OCI-LY1 (cell line): ENCODE data around the gene COL25A1.

Experiments
- H2AFZ ChIP-seq: fragments of 200-600 bp; sonication (generic), shearing (Covaris generic); 2 replicates; pipeline ENCODE4 v1.6.0; 2014; ENCODE audit warnings: antibody characterized with exemption, mild to moderate bottlenecking, low read length
- H3F3A ChIP-seq: fragments of 200-600 bp; sonication (generic), shearing (Covaris generic); 2 replicates; pipeline ENCODE4 v1.6.0; 2014; ENCODE audit warnings: mild to moderate bottlenecking, antibody characterized with exemption, low read length, moderate library complexity; ENCODE audit not compliant: insufficient read depth
- H3K27ac ChIP-seq: fragments of 200-600 bp; sonication (generic); 2 replicates; pipeline ENCODE4 v1.5.1; 2014; ENCODE audit warnings: low read length, mixed run types, mild to moderate bottlenecking, low read depth; ENCODE audit not compliant: poor library complexity, severe bottlenecking
- H3K27me3 ChIP-seq: fragments of 200-600 bp; sonication (generic); 2 replicates; pipeline ENCODE4 v1.6.0; 2014; ENCODE audit warnings: antibody characterized with exemption, mild to moderate bottlenecking, low read length, moderate library complexity; ENCODE audit not compliant: insufficient read depth
- H3K36me3 ChIP-seq: fragments of 200-600 bp; sonication (generic); 2 replicates; pipeline ENCODE4 v1.6.1; 2014; ENCODE audit warnings: mild to moderate bottlenecking, antibody characterized with exemption, low read length, moderate library complexity, mixed read lengths; ENCODE audit not compliant: insufficient read depth
- H3K4me1 ChIP-seq: fragments of 200-600 bp; sonication (generic); 2 replicates; pipeline ENCODE4 v1.5.1; 2014; ENCODE audit warnings: mild to moderate bottlenecking, low read length, moderate library complexity; ENCODE audit not compliant: insufficient read depth, severe bottlenecking
- H3K4me2 ChIP-seq: fragments of 200-600 bp; sonication (generic), shearing (Covaris generic); 2 replicates; pipeline ENCODE4 v1.6.1; 2014; ENCODE audit warnings: low read length
- H3K4me3 ChIP-seq: fragments of 200-600 bp; sonication (generic); 2 replicates; pipeline ENCODE4 v1.5.1; 2014; ENCODE audit warnings: low read length, low read depth, mild to moderate bottlenecking, mixed read lengths; ENCODE audit not compliant: poor library complexity, severe bottlenecking
- H3K79me2 ChIP-seq: fragments of 200-600 bp; shearing (Covaris generic); 2 replicates; pipeline ENCODE4 v1.6.1; 2016; ENCODE audit warnings: mixed run types, low read length, mixed read lengths; ENCODE audit not compliant: insufficient read depth
- H3K9ac ChIP-seq: fragments of 200-600 bp; sonication (generic), shearing (Covaris generic); 2 replicates; pipeline ENCODE4 v1.6.1; 2014; ENCODE audit warnings: mild to moderate bottlenecking, low read length, mixed read lengths
- H3K9me2 ChIP-seq: fragments of 200-600 bp; sonication (generic), shearing (Covaris generic); 2 replicates; pipeline ENCODE4 v1.6.1; 2014; ENCODE audit warnings: low read depth, mild to moderate bottlenecking, low read length, mixed read lengths
- H3K9me3 ChIP-seq: fragments of 200-600 bp; shearing (Covaris generic); 2 replicates; pipeline ENCODE4 v1.6.1; 2014; ENCODE audit warnings: low read length, mixed read lengths
- H4K20me1 ChIP-seq: fragments of 200-600 bp; sonication (generic), shearing (Covaris generic); 2 replicates; pipeline ENCODE4 v1.6.0; 2016; ENCODE audit warnings: mild to moderate bottlenecking, low read length; ENCODE audit not compliant: insufficient read depth
- CTCF ChIP-seq: fragments of 200-600 bp; sonication (generic), shearing (Covaris generic); IDR thresholded peaks from 2 replicates; pipeline ENCODE4 v1.5.1; 2017; ENCODE audit warnings: mild to moderate bottlenecking, antibody characterized with exemption, low read length, moderate library complexity, mixed read lengths
- EZH2 ChIP-seq: fragments of 200-600 bp; sonication (generic), shearing (Covaris generic); IDR thresholded peaks from 2 replicates; pipeline ENCODE4 v1.8.0; 2017; ENCODE audit warnings: borderline replicate concordance, mixed run types, mild to moderate bottlenecking, antibody characterized with exemption, low read length, moderate library complexity, mixed read lengths

COL25A1 gene

GRCh38 chr4:109163493-109163892 is 139.0 kb downstream of the COL25A1 start:
- H3K27me3 ChIP-seq: no peaks in the 10 kb centered on the region
- TF ChIP-seq EZH2: no peak

GRCh38 chr4:109162759-109163158 is 139.7 kb downstream of the COL25A1 start:
- Histone ChIP-seq H3K27ac (no peak overlapping the region), H3K79me2 (no peaks in the 10 kb centered on the region), H3K9ac (no peak overlapping the region), H3K27me3 (no peaks in the 10 kb centered on the region), H3K36me3 (no peaks in the 10 kb centered on the region), H3K4me3 (no peak overlapping the region), H4K20me1 (no peaks in the 10 kb centered on the region), H3K9me3 (no peaks in the 10 kb centered on the region), H2AFZ (no peak overlapping the region), H3F3A (no peaks in the 10 kb centered on the region), H3K4me1 (no peaks in the 10 kb centered on the region), H3K9me2 (no peaks in the 10 kb centered on the region), H3K4me2 (no peak overlapping the region)
- TF ChIP-seq EZH2 (no peak), CTCF (no peak)

More at GRCh38 chr4:109163493-109163892, 139.0 kb downstream of the COL25A1 start:
- H3K79me2 ChIP-seq: no peaks in the 10 kb centered on the region
- H4K20me1 ChIP-seq: no peaks in the 10 kb centered on the region
- no peaks in the 10 kb centered on the region for H3K4me1 ChIP-seq
- H3F3A ChIP-seq: no peaks in the 10 kb centered on the region
- H3K4me2 ChIP-seq: no peak overlapping the region
- H3K4me3 ChIP-seq: no peak overlapping the region
- H3K9me2 ChIP-seq: no peaks in the 10 kb centered on the region
- no peaks in the 10 kb centered on the region for H3K36me3 ChIP-seq
- no peak overlapping the region for H3K9ac ChIP-seq
- no peaks in the 10 kb centered on the region for H3K9me3 ChIP-seq
- no peak overlapping the region for H3K27ac ChIP-seq
- H2AFZ ChIP-seq: no peak overlapping the region

GRCh38 chr4:109160494-109160893 is 142.0 kb downstream of the COL25A1 start:
- no peaks in the 10 kb centered on the region for H3K79me2 ChIP-seq
- H3F3A ChIP-seq: no peaks in the 10 kb centered on the region
- no peaks in the 10 kb centered on the region for H3K36me3 ChIP-seq
- H3K9ac ChIP-seq: no peak overlapping the region
- TF ChIP-seq EZH2: no peak
- TF ChIP-seq CTCF: no peak
- H4K20me1 ChIP-seq: no peaks in the 10 kb centered on the region
- H3K4me1 ChIP-seq: no peaks in the 10 kb centered on the region
- no peak overlapping the region for H3K27ac ChIP-seq
- no peaks in the 10 kb centered on the region for H3K9me2 ChIP-seq
- no peak overlapping the region for H3K4me2 ChIP-seq
- H3K4me3 ChIP-seq: no peak overlapping the region
- H3K9me3 ChIP-seq: no peaks in the 10 kb centered on the region
- no peaks in the 10 kb centered on the region for H3K27me3 ChIP-seq
- no peak overlapping the region for H2AFZ ChIP-seq

- Histone ChIP-seq H3K27me3 (no peaks in the 10 kb centered on the region), H3K79me2 (no peaks in the 10 kb centered on the region), H4K20me1 (no peaks in the 10 kb centered on the region), H3K9ac (no peak overlapping the region), H3K4me2 (no peak overlapping the region), H3F3A (no peaks in the 10 kb centered on the region), H3K36me3 (no peaks in the 10 kb centered on the region), H3K9me2 (no peaks in the 10 kb centered on the region), H3K9me3 (no peaks in the 10 kb centered on the region), H2AFZ (no peak overlapping the region), H3K4me1 (no peaks in the 10 kb centered on the region), H3K4me3 (no peak overlapping the region), H3K27ac (no peak overlapping the region)
- TF ChIP-seq EZH2: no peak
- TF ChIP-seq CTCF: no peak
Observed at GRCh38 chr4:109157696-109158095, 144.8 kb downstream of the COL25A1 start.
